Stimulated activated CD8-positive, alpha-beta memory T cell treated with anti-CD3 and anti-CD28 coated beads, Interleukin-12 subunit alpha, Interleukin-12 subunit beta, amount 100 ng/mL, for 1 hour (primary cell): Measurements from ENCODE around the gene EEF1G.
"Not testable (repeated sequence)": the region's sequence is repeated elsewhere in the genome, so short reads cannot be mapped to it uniquely, and the experiment has no call there.

ENCODE experiments used
- DNase-seq: peaks from one replicate; pipeline ENCODE4 v3.0.0-alpha.2; 2020; ENCODE audit warnings: low read depth

The EEF1G gene, protein sequence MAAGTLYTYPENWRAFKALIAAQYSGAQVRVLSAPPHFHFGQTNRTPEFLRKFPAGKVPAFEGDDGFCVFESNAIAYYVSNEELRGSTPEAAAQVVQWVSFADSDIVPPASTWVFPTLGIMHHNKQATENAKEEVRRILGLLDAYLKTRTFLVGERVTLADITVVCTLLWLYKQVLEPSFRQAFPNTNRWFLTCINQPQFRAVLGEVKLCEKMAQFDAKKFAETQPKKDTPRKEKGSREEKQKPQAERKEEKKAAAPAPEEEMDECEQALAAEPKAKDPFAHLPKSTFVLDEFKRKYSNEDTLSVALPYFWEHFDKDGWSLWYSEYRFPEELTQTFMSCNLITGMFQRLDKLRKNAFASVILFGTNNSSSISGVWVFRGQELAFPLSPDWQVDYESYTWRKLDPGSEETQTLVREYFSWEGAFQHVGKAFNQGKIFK

DNA sequence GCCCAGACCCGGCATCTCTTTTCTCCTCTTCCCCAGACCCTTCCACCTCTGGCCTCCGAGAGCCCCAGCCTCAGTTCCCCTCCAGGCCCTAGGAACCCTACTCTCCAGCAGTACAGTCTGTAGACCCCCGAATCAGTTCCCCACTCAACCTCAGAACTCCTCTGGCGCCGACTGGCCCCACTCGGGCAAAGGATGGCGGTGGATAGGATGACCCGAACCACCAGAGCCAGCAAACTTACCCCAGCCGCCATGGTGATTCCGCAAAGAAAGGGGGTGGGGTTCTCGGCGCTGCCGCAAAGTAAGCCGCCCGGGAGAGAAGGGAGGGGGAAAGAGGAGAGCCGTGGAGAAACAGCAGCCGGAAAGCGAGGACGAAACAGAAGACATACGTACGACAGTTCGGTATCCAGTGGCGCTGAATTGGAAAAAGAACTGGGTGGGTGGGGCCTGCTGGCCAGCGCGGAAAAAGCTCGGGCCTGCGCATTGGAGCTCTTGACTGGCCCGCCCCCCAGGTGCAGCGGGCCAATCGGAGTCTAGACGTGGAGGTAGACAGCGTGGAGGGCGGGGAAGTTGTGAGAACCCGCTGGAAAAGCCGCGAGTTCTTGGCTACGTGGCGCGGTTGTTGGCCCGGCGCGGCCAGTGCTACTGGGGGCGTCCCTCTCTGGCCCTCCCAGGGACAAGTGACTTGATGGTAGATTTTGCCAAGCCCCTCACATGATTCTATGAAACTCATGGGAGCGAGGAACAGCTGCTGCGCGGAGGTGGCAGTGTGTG lies at the start of gene EEF1G:
TSS of gene EEF1G (minus strand) at position 300 of the 771 bp plus-strand sequence. CDS start at position 251, 49 bp downstream.
- DNase-seq: peak; percentile 95

DNA sequence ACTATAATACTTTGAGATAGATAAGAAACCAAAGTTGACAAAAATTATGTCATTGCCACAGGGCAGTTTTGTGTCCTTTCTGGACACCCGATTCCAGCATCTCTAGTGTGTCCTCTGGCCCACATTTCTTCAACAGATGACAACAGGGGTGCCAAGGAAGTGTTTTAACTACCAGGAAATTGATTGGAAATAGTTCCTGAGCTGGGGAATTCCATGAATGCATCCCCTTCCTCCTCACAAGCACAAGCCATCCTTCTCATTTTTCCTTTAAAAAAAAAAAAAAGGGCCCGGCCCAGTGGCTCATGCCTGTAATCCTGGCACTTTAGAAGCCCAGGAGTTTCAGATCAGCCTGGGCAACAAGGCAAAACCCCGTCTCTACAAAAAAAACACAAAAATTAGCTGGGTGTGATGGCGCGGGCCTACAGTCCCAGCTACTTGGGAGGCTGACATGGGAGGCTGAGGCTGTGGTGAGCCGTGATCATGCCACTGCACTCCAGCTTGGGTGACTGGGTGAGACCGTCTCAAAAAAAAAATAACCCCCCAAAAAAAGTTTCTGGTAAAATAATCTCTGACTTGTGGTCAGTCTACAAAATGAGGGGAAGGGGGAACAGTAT lies 48.9 kb upstream of the EEF1G start:
- DNase-seq: no peak

DNA sequence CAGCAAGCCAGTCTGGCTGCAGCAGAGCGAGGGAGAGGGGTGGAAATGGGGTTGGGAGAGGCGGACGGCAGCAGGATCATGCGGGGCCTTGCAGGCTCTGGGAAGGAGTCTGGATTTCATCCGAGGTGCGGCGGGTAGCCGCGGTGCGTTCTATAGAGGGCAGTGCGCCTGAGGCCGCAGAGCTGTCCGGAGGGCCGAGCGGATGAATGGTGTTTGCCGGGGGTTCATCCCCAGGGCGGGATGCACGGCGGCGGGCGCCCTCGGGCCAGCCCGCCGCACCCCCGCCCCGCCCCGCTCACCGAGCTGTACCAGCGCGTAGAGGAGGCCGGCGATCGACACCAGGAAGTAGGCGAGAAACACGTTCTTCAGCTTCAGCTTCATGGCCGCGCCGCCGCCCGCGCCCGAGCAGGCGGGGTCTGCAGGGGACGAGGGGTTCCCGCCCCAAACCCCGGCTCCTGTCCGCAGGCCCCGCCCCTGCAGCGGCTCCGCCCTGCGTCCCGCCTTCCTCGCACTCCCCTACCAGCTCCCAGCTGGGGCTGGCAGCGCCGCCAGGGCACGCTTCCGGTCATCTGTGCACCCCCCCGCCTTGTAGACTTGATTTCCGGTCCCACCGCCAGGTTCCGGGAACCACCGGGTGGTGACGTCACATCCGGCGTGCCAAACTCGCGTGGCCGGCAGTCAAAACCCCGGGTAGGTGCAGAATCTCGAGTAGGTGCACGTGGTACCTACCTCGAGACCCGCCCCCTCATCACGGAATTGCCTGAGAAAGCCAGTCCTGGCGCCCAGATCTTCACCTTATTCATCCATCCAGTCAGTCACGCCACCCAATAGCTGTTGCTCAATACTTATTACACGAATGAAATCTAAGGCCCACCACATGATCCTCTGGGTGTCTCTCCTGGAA lies 48.1 kb upstream of the EEF1G start, which contains the start of gene B3GAT3:
TSS of gene B3GAT3 (minus strand) at position 420 of the 904 bp plus-strand sequence. CDS start at position 381, 39 bp downstream.
- DNase-seq: peak; percentile 94

DNA sequence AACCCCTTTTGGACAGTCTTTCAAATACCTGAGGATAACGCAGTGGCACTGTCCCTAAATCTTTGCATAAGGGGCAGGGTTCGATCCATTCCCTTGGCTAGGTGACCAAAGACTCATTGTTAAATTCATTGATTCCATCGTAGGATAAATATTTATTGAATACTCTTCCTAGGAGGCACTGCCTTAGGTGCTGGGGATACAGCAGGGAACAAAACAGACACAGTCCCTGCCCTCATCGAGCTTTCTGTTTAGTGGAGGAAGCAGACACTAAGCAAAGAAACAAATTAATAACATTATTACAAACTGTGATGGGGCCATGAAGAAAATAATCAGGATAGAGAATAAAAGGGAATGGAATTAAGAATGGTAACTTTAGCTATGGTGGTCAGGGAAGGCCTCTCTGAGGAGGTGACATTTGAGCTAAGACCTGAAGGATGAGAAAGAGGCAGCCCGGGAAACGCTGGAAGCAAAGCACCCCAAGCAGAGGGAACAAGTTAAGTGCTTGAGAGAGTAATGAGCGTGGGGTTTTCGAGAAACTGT lies 47.4 kb upstream of the EEF1G start:
- no peak for DNase-seq

- not testable (repeated sequence) for DNase-seq
Observed at GRCh38 chr11:62616957-62617356, 43.3 kb upstream of the EEF1G start.

- no peak for DNase-seq
Observed at GRCh38 chr11:62615521-62615920, 41.8 kb upstream of the EEF1G start.

DNA sequence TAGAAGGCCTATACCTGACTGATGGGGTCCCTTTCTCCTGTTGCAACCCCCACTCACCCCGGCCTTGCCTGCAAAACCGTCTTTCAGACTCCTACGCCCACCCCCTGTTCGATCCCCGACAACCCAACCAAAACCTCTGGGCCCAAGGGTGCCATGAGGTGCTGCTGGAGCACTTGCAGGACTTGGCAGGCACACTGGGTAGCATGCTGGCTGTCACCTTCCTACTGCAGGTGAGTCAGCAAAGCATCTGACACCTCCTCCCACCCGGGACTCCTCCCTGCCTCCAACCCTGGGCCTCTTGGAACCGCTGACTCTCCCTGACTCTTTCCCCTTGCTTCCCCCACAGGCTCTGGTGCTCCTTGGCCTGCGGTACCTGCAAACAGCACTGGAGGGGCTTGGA lies 40.6 kb upstream of the EEF1G start:
- DNase-seq: no peak

GRCh38 chr11:62613291-62613778 lies 39.6 kb upstream of the EEF1G start:
- DNase-seq: no peak

- peak; percentile 76 for DNase-seq
Observed at GRCh38 chr11:62612366-62613290, 38.9 kb upstream of the EEF1G start, which contains the start of the genes EML3 and ROM1. EML3 (minus strand) TSS chr11:62612775; CDS start chr11:62612457, 318 bp downstream. ROM1 (plus strand) TSS chr11:62613257; CDS start chr11:62613282, 25 bp downstream.

GRCh38 chr11:62611705-62612365 lies 38.1 kb upstream of the EEF1G start:
- DNase-seq: no peak

GRCh38 chr11:62610814-62611704 lies 37.4 kb upstream of the EEF1G start:
- DNase-seq: no peak

GRCh38 chr11:62610403-62610802 lies 36.7 kb upstream of the EEF1G start:
- no peak for DNase-seq

DNA sequence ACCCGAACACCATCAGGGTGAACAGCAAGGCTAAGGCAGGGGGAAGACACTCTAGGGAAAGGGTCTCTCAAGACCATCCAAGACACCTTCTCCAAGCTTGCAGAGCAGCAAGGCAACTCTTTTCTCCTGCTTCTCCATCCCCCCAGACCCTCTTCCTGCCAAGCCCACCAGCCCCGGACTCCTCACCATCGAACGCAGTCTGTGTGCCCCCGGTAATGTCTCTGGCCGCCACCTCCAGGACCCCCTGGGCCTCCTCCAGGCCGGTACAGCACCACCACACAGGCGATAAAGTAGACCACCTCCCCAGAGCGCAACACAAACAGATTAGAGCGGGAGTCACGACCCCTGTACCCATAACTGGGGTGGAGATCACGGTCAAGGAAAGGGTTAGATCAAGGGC lies 35.1 kb upstream of the EEF1G start:
- no peak for DNase-seq

DNA sequence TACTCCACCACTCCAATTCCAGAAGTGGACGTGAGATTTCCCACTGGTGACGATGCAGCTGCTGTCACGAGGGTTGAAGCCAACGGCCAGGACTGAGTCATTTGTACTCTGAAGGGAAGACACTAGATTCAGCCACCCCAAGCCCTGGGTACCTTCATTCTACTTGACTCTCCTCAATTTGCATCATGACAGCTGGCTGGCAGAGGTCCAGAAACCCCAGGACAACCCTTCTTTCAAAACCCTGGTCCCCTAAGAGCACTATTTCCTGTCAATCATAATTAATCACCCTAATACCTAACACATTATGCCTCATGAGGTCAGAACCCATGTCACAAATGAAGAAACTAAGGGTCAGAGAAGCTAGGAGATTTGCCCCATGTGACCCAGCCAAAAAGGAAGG lies 34.0 kb upstream of the EEF1G start:
- no peak for DNase-seq

DNA sequence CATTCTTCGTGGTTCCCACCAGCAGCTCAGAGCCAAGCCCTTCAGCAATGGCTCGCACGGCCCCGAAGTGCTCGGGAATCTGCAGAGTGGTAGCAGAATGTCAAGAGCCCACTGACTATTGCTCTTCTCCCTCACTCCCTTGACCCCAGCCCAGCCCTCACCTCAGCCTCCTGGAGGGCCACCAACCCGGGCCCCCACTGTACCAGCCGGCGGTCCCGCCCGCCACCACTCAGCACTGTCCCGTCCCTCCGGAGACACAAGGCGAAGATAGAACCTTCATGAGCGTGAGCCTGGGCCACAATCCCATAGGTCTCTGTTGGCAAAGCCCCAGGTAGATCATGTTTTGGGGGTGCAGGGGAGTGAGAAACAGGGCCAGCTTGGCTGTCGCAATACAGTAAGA lies 32.2 kb upstream of the EEF1G start:
- no peak for DNase-seq

DNA sequence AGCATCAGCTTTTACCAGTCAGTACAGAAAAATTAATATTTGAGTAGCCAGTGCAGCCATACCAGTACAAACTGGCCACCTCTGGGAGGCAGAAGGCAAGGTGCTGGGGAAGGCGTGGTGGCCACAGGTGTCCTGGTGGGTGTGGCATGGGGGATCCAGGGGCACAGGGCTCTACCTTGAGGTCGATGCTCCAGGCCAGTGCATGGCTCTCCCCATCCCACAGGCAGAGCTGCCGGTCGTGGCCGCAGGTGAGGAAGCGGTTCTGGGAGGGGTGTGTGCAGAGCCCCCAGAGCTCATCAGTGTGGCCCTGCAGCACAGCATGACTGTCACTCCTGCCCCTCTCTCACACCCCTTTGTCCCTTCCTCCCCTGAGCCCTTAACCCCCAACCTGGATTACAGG lies 31.8 kb upstream of the EEF1G start:
- DNase-seq: no peak

DNA sequence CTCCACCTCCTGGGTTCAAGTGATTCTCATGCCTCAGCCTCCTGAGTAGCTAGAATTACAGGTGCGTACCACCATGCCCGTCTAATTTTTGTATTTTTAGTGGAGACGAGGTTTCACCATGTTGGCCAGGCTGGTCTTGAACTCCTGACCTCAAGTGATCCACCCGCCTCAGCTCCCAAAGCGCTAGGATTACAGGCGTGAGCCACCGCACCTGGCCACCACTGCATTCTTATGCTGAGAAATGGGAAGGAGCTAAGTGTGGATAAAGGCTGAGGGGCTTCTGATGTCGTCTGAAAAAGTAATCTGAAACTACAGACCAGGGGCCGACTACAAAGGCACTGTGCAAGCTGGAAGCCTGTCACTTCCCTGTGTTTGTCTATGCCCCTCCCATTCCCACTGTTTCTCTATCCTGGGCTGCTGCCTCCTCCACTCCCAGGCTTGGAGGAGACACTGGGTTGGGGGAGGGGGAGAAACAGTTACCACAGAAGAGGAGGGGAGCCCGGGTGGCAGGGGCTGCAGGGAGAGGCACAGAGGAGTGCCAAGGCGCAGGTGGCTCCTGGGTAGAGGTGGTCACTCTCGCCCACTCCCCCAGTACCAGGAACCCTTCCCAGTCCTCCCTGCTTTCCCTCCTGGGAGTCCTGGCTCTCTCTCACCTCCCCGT lies 30.9 kb upstream of the EEF1G start:
- DNase-seq: no peak
